Measurements from ENCODE around the gene KLHL12.

Gene KLHL12

GRCh38 chr1:202952818-202953217, 25.8 kb upstream of the KLHL12 start:
- POLR2A ChIA-PET (ENCODE audit: low non-redundant PET) = interaction anchor here (0.6 kb wide), 1 partner anchor 10 kb away, joined by 7 read pairs; no protein-coding TSS in a partner anchor
- DNase-seq (ENCODE audit: low spot score) = peak; percentile 92
- CTCF ChIA-PET = interaction anchor here (0.6 to 1.2 kb wide), 3 partner anchors 47 to 808 kb away, joined by 3 read pairs; no protein-coding TSS in a partner anchor
- H3K27ac ChIP-seq = no peak overlapping the region
- no peak for TF ChIP-seq CTCF (conservative IDR thresholded peaks at IDR 0.05; ENCODE audit: low read depth)

GRCh38 chr1:202952099-202952498, 25.1 kb upstream of the KLHL12 start:
- no peak for TF ChIP-seq CTCF (conservative IDR thresholded peaks at IDR 0.05; ENCODE audit: low read depth)
- POLR2A ChIA-PET (ENCODE audit: low non-redundant PET) = no interaction called here
- no peak overlapping the region for H3K27ac ChIP-seq
- CTCF ChIA-PET = interaction anchor here (0.5 to 1.2 kb wide), 4 partner anchors 11 to 676 kb away, joined by 3 to 4 read pairs (median 3); no protein-coding TSS in a partner anchor
- no peak for DNase-seq (ENCODE audit: low spot score)

- no peak for DNase-seq (ENCODE audit: low spot score)
- no peak for TF ChIP-seq CTCF (conservative IDR thresholded peaks at IDR 0.05; ENCODE audit: low read depth)
- ChIA-PET POLR2A (ENCODE audit: low non-redundant PET) (no interaction called here), CTCF (interaction anchor here (0.6 to 1.2 kb wide), 4 partner anchors 10 to 607 kb away, joined by 3 to 4 read pairs (median 3); no protein-coding TSS in a partner anchor)
- no peak overlapping the region for H3K27ac ChIP-seq
Observed at GRCh38 chr1:202951437-202951836, 24.4 kb upstream of the KLHL12 start.

GRCh38 chr1:202945483-202945882, 18.4 kb upstream of the KLHL12 start:
- ChIA-PET CTCF (interaction anchor here (2.0 kb wide), 1 partner anchor 18 kb away, joined by 8 read pairs; the partner anchor contains the start of gene KLHL12), POLR2A (ENCODE audit: low non-redundant PET) (interaction anchor here (0.6 kb wide), 1 partner anchor 874 kb away, joined by 3 read pairs; no protein-coding TSS in a partner anchor)
- TF ChIP-seq CTCF (conservative IDR thresholded peaks at IDR 0.05; ENCODE audit: low read depth) = no peak
- DNase-seq (ENCODE audit: low spot score) = no peak
- no peak overlapping the region for H3K27ac ChIP-seq

GRCh38 chr1:202944438-202944921, 17.4 kb upstream of the KLHL12 start:
- ChIA-PET POLR2A (ENCODE audit: low non-redundant PET) (interaction anchor here (0.7 kb wide), 1 partner anchor 10 kb away, joined by 3 read pairs; no protein-coding TSS in a partner anchor), CTCF (interaction anchor here (0.6 to 2.0 kb wide), 2 partner anchors 17 to 25 kb away, joined by 3 to 8 read pairs; partner anchors contain the start of gene KLHL12)
- TF ChIP-seq CTCF (conservative IDR thresholded peaks at IDR 0.05; ENCODE audit: low read depth) = no peak
- no peak overlapping the region for H3K27ac ChIP-seq
- DNase-seq (ENCODE audit: low spot score) = no peak

GRCh38 chr1:202942426-202942825, 15.4 kb upstream of the KLHL12 start:
- H3K27ac ChIP-seq = no peak overlapping the region
- DNase-seq (ENCODE audit: low spot score) = no peak
- ChIA-PET POLR2A (ENCODE audit: low non-redundant PET) (interaction anchor here (0.6 kb wide), 1 partner anchor 10 kb away, joined by 7 read pairs; no protein-coding TSS in a partner anchor), CTCF (no interaction called here)
- no peak for TF ChIP-seq CTCF (conservative IDR thresholded peaks at IDR 0.05; ENCODE audit: low read depth)
